ENCODE measurements around the gene RPL18. TPM values are rescaled to one million over a fixed set of nuclear protein-coding genes. Genes with fewer than 3 reads are reported as not detected.
A peak's percentile ranks its signal among the peaks of the same experiment; 100 is the strongest.

The RPL18 gene
- total and polyA plus RNA-seq, 9 of the 15 experiments (the other 6 are each of a cell fraction or from before 2014, with no cell fraction given): 312 to 2,635 (median 1,653) TPM

DNA sequence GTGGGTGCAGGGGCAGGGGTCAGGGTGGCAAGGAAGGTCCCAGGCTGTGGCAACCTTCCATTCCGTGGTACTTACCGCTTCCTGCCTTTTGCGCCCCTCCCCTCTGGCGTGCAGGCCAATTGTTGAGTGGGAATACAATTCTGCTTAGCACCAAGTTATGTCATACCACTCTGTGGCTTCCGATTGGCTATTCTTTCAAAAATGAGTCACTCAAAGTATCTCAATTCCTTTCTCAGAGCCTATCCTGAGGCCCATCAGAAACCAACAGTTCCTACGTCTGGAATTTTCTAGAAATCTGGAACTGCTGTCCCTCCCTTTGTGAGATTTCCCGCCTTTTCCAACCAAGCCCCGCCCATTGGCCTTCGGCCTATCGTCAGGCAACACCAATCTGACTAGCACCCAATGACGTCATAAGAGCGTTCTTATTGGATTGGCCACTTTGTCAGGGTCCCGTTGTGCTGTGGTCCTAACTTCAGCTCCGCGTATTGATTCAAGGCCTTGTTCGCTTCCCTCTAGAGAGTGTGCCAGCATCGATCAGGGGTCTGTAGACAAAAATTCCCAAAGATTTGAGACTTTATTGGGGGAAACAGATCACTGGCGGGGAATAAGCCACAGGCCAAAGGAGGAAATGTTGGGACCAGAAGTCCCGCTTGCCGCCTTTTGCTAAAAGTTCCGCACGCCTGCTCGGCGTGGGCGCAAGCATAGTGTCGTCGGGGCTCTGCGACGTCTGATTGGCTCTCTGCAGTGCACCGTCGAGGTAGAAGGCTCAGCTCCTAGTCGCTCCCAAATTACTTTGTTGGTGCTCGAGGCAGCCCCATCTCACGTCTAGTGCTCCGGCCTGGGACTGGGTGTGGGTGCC is 42.1 kb upstream of the RPL18 start (continued):
- TF ChIP-seq, protein P1, sequence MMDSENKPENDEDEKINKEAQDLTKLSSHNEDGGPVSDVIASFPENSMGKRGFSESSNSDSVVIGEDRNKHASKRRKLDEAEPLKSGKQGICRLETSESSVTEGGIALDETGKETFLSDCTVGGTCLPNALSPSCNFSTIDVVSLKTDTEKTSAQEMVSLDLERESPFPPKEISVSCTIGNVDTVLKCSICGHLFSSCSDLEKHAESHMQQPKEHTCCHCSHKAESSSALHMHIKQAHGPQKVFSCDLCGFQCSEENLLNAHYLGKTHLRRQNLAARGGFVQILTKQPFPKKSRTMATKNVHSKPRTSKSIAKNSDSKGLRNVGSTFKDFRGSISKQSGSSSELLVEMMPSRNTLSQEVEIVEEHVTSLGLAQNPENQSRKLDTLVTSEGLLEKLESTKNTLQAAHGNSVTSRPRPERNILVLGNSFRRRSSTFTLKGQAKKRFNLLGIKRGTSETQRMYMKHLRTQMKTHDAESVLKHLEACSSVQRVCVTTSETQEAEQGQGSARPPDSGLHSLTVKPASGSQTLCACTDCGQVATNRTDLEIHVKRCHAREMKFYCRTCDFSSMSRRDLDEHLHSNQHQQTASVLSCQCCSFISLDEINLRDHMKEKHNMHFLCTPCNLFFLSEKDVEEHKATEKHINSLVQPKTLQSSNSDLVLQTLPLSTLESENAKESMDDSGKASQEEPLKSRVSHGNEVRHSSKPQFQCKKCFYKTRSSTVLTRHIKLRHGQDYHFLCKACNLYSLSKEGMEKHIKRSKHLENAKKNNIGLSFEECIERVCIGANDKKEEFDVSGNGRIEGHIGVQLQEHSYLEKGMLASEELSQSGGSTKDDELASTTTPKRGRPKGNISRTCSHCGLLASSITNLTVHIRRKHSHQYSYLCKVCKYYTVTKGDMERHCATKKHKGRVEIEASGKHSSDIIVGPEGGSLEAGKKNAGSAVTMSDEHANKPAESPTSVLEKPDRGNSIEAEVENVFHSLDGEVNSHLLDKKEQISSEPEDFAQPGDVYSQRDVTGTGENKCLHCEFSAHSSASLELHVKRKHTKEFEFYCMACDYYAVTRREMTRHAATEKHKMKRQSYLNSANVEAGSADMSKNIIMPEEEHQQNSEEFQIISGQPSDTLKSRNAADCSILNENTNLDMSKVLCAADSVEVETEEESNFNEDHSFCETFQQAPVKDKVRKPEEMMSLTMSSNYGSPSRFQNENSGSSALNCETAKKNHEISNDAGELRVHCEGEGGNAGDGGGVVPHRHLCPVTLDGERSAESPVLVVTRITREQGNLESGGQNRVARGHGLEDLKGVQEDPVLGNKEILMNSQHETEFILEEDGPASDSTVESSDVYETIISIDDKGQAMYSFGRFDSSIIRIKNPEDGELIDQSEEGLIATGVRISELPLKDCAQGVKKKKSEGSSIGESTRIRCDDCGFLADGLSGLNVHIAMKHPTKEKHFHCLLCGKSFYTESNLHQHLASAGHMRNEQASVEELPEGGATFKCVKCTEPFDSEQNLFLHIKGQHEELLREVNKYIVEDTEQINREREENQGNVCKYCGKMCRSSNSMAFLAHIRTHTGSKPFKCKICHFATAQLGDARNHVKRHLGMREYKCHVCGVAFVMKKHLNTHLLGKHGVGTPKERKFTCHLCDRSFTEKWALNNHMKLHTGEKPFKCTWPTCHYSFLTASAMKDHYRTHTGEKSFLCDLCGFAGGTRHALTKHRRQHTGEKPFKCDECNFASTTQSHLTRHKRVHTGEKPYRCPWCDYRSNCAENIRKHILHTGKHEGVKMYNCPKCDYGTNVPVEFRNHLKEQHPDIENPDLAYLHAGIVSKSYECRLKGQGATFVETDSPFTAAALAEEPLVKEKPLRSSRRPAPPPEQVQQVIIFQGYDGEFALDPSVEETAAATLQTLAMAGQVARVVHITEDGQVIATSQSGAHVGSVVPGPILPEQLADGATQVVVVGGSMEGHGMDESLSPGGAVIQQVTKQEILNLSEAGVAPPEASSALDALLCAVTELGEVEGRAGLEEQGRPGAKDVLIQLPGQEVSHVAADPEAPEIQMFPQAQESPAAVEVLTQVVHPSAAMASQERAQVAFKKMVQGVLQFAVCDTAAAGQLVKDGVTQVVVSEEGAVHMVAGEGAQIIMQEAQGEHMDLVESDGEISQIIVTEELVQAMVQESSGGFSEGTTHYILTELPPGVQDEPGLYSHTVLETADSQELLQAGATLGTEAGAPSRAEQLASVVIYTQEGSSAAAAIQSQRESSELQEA (IDR thresholded peaks at IDR 0.05; ENCODE audit: low read depth): no peak
- TF ChIP-seq GTF2F1 (IDR thresholded peaks at IDR 0.05; ENCODE audit: low read depth, low read length): peak; percentile 84; the same call in 1 of the 2 replicates
- TF ChIP-seq EHMT2 (IDR thresholded peaks at IDR 0.05): no peak
- TF ChIP-seq MXI1 (IDR thresholded peaks at IDR 0.05; ENCODE audit: low read depth, low read length): no peak
- no peak for TF ChIP-seq HDAC1 (IDR thresholded peaks at IDR 0.05)
- TF ChIP-seq FOXP1 (CRISPR knock-in tag; IDR thresholded peaks at IDR 0.05): no peak
- TF ChIP-seq, protein P2, sequence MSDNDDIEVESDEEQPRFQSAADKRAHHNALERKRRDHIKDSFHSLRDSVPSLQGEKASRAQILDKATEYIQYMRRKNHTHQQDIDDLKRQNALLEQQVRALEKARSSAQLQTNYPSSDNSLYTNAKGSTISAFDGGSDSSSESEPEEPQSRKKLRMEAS (CRISPR knock-in tag; IDR thresholded peaks at IDR 0.05): no peak
- no peak for TF ChIP-seq STAT5B (CRISPR knock-in tag; IDR thresholded peaks at IDR 0.05)
- no peak for TF ChIP-seq ZNF217 (CRISPR knock-in tag; IDR thresholded peaks at IDR 0.05)
- TF ChIP-seq ESRRA (IDR thresholded peaks at IDR 0.05; ENCODE audit: borderline replicate concordance, low read depth): no peak
- TF ChIP-seq PHB2 (IDR thresholded peaks at IDR 0.05; ENCODE audit: low read depth): no peak
- TF ChIP-seq ATF1 (CRISPR knock-in tag; IDR thresholded peaks at IDR 0.05): peak; percentile 72
- peak; percentile 99 for TF ChIP-seq ATF1 (tag; IDR thresholded peaks at IDR 0.05)
- no peak for TF ChIP-seq ZNF79 (CRISPR knock-in tag; IDR thresholded peaks at IDR 0.05; ENCODE audit: low read depth)
- no peak for TF ChIP-seq ZNF766 (CRISPR knock-in tag; conservative IDR thresholded peaks at IDR 0.05)
- TF ChIP-seq ZNF347 (CRISPR knock-in tag; IDR thresholded peaks at IDR 0.05; ENCODE audit: low read depth): no peak
- TF ChIP-seq, protein P3, sequence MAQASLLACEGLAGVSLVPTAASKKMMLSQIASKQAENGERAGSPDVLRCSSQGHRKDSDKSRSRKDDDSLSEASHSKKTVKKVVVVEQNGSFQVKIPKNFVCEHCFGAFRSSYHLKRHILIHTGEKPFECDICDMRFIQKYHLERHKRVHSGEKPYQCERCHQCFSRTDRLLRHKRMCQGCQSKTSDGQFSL (CRISPR knock-in tag; IDR thresholded peaks at IDR 0.05): no peak
- TF ChIP-seq, protein P3 (tag; IDR thresholded peaks at IDR 0.05): no peak
- TF ChIP-seq TCF7L2 (IDR thresholded peaks at IDR 0.05; ENCODE audit: low read depth, low read length): no peak
- no peak for TF ChIP-seq HCFC1 (IDR thresholded peaks at IDR 0.05; ENCODE audit: low read depth, low read length)
- TF ChIP-seq HMGN3 (IDR thresholded peaks at IDR 0.05; ENCODE audit: borderline replicate concordance, extremely low read depth, insufficient read length, low read depth, low read length): no peak

All from K562 (cell line).